HG03045 (cell line): Measurements from ENCODE around the gene RNF114.
A peak's percentile ranks its signal among the peaks of the same experiment; 100 is the strongest.
"Not testable (repeated sequence)": the region's sequence is repeated elsewhere in the genome, so short reads cannot be mapped to it uniquely, and the experiment has no call there.

Experiments used
- ATAC-seq: cut with Tn5 transposase; IDR thresholded peaks from one replicate; pipeline ENCODE4 v1.9.1; 2021; ENCODE audit warnings: mild to moderate bottlenecking, moderate library complexity; ENCODE audit not compliant: unreplicated experiment

The RNF114 gene

DNA sequence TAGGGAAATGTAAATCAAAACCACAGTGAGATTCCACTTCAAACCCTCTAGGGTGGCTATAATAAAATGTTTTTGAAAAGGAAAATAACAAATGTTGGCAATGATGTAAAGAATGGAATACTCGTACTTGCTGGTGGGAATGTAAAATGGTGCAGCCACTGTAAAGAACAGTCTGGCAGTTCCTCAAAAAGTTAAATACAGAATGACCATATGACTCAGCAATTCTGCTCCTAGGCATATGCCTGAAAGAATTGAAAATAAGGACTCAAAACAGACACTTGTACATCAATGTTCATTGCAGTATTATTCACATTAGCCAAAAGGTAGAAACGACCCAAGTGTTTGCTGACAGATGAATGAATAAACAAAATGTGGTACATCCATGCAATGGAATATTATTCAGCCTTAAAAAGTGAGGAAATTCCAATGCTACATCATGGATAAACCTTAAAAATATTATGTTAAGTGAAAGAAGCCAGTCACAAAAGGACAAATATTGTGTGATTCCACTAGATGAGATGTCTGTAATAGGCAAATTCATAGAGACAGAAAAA, 10.2 kb upstream of the RNF114 start:
- ATAC-seq = no peak

GRCh38 chr20:49928411-49929141, 7.6 kb upstream of the RNF114 start:
- no peak for ATAC-seq

GRCh38 chr20:49929142-49929494, 7.1 kb upstream of the RNF114 start:
- no peak for ATAC-seq

DNA sequence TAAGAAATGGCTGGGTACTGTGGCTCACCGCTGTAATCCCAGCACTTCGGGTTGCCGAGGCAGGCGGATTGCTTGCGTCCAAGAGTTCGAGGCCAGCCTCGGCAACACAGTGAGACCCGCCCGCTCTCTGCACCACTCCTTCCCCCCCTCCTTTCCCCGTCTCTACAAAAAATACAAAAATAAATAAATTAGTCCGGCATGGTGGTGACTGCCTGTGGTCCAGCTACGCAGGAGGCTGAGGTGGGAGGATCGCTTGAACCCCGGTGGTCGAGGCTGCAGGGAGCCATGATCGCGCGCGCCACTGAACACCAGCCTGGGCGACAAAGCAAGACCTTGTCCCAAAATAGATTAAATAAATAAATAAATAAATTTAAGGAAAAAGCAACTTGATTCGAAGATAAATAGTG, 448 bp upstream of the RNF114 start:
- peak; percentile 22 for ATAC-seq

DNA sequence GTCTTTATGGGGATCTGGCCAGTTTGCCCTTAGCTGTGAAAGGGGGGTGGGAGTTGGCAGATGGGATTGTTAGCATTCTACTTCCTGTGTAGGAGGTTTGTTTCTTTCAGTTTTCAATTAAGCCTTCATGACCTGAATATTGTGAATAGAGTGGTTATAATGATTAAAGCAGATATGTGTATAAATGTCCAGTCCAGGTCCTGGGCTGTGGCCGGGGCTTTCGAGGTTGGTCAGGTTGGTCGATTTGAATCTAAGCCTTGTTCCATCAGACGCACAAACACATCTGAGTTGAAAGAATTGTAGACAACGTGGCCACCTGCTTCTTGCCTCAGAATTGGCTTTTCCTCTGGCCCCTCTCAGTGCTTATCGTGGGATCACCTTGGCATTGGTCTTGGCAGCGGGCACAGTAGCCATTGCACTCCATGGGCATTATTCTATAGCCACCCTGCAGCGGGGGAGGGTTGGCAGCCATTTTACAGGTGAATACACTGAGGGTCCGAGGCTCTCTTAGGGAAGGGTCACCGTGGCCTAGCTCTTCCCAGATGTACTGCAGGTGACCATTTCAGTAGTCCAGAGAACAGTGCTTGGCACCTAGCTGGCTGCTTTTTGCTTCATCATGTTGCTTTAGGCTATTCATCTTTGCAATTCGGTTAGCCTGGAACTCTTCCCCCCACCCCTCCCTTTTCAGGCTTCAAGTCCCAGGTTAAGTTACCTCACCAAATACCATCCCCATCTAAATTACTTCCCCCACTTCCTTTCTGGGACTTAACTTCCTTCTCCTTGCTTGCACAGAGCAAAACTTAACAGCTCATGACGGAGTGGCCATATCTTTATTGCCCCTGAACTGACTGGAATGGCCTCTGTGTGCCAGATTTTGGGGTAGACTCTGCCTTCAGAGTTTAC, 1.1 kb downstream of the RNF114 start:
- no peak for ATAC-seq

GRCh38 chr20:49938173-49939163, 2.3 kb downstream of the RNF114 start:
- ATAC-seq = no peak

DNA sequence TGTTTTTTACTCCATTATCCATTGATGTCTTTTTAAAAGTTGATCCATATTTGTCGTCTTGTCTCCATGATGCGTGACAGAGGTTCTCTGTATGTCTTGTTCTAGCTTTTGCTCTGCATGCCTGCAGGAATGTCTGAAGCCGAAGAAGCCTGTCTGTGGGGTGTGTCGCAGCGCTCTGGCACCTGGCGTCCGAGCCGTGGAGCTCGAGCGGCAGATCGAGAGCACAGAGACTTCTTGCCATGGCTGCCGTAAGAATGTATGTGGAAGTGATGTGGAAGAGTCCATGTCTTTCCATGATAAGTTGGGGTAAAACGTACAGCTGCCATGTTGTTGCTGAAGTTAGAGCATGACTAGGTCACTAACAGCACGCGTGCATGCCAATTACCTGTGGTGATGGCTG, 5.3 kb downstream of the RNF114 start:
- ATAC-seq = no peak

- ATAC-seq = no peak
Measured at GRCh38 chr20:49942303-49942702, 6.1 kb downstream of the RNF114 start.

- ATAC-seq = no peak
Measured at GRCh38 chr20:49942942-49943341, 6.7 kb downstream of the RNF114 start.

GRCh38 chr20:49945306-49945700, 9.1 kb downstream of the RNF114 start:
- ATAC-seq = no peak

GRCh38 chr20:49945701-49946477, 9.7 kb downstream of the RNF114 start:
- ATAC-seq = no peak

DNA sequence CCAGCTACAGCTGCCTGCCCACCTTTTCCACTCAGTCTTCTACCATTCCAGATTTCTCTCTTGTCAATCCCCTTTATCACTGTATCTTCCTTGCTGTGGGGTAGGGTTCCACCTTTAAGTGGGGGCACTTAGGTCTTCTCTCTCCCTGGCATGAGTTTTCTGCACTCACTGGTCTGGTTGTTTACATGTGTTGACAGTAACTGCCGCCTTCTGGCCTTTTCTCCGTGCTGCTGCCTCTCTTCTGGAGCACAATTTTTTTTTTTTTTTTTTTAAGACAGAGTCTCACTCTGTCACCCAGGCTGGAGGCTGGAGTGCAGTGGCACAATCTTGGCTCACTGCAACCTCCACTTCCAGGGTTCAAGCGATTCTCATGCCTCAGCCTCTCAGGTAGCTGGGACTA, 12.0 kb downstream of the RNF114 start:
- no peak for ATAC-seq

DNA sequence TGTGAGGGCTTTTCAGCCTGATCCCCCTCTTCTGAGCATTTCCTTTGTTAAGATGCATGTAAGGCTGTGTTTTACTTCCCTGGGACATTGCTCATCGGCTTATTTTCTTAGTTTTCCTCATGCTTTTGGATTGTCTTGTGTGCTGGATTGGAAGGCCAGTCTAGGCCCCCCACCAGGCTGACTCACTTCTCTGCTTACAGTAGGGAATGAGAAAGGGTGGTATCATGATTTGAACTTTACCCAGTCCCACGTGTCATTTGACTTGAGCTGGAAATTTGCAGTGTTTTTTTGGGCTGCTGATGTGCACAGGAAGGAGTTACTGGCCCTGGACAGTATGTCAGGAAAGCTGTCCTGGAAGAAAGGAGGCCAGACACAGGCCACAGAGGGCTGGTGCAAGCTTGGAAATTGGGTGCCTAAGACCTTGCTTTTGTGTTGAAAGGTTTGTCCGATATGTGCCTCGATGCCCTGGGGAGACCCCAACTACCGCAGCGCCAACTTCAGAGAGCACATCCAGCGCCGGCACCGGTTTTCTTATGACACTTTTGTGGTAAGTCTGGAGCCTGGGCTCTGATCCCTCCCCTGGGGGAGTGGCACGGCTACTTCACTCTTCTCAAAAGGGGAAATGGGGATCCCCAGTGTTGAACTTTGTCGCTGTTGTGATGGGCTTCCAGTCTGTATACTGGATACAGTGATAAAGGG, 12.8 kb downstream of the RNF114 start:
- no peak for ATAC-seq

DNA sequence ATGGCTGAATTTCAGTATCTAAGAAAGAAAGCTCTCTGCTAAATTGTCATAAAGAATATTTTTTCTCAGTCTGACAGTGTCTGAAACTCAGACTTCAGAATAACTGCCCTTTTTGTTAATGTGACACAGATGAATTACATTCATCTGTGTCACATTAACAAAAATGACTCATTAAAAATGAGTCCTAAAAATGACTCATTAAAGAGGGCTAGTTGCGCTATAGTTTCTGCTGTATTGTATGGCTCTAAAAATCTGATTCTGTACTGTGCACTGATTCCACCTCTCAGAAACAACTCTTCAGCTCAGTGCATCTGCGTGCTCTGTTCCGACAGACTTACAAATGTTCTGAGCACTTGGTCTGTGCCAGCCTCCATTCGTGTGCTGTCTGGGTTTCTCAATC, 15.0 kb downstream of the RNF114 start:
- no peak for ATAC-seq

DNA sequence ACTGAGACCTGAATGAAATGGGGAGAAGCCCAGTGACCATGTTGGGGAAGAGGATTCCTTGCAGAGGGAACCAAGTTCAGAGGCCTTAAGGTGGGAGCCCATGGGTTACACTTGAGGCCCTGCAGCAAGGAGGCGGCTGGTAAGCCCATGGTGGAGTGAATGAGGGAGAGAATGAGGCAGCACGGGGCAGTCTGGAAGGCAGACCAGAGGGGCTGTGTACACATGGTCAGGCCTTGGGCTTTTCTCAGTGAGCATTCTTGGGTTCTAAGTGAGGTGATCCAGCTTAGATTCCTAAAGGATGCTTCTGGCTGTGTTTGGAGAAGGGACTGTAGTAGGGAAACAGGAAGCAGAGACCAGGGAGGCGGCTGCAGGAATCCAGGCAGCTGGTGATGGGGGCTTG, 19.0 kb downstream of the RNF114 start:
- ATAC-seq = no peak

- not testable (repeated sequence) for ATAC-seq
Measured at GRCh38 chr20:49955830-49956396, 19.7 kb downstream of the RNF114 start.

DNA sequence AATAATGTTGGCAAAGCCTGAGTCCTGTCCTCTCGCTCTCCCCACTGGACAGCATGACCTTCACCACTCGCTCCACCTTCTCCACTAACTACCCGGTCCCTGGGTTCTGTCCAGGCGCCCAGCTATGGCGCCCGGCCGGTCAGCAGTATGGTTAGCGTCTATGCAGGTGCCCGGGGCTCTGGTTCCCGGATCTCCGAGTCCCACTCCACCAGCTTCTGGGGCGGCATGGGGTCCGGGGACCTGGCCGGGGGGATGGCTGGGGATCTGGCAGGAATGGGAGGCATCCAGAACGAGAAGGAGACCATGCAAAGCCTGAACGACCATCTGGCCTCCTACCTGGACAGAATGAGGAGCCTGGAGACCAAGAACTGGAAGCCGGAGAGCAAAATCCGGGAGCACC, 20.5 kb downstream of the RNF114 start:
- ATAC-seq = no peak

DNA sequence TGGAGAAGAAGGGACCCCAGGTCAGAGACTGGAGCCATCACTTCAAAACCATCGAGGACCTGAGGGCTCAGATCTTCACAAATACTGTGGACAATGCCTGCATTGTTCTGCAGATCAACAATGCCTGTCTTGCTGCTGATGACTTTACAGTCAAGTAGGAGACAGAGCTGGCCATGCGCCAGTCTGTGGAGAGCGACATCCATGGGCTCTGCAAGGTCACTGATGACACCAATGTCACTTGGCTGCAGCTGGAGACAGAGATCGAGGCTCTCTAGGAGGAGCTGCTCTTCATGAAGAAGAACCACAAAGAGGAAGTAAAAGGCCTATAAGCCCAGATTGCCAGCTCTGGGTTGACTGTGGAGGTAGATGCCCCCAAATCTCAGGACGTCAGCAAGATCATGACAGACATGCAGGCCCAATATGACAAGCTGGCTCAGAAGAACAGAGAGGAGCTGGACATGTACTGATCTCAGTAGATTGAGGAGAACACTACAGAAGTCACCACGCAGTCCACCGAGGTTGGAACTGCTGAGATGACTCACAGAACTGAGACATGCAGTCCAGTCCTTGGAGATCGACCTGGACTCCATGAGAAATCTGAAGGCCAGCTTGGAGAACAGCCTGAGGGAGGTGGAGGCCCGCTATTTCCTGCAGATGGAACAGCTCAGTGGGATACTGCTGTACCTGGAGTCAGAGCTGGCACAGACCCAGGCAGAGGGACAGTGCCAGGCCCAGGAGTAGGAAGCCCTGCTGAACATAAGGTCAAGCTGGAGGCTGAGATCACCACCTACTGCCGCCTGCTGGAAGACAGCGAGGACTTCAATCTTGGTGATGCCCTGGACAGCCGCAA, 21.1 kb downstream of the RNF114 start:
- ATAC-seq = not testable (repeated sequence)
